Measurements from ENCODE around the gene PLXNC1.

DNA sequence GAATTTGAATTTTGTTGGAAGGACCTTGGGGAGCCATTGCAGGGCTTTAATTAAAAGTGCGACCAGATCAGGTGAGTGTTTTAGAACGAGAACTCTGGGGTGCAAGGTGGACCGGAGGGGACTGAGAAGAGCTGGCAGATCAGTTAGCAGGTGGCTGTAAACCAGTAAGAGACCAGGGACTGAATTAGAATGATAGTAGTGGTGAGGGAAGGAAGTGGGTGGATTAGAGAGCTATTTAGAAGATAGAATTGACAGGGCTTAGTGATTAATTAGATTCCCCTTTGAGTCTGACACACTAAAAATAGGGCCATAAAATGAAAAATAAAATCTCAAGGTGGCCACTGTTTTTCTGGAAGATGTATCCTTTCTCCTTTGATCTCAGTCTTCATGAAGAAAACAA, 44.8 kb downstream of the PLXNC1 start:
- TF ChIP-seq, protein P1, sequence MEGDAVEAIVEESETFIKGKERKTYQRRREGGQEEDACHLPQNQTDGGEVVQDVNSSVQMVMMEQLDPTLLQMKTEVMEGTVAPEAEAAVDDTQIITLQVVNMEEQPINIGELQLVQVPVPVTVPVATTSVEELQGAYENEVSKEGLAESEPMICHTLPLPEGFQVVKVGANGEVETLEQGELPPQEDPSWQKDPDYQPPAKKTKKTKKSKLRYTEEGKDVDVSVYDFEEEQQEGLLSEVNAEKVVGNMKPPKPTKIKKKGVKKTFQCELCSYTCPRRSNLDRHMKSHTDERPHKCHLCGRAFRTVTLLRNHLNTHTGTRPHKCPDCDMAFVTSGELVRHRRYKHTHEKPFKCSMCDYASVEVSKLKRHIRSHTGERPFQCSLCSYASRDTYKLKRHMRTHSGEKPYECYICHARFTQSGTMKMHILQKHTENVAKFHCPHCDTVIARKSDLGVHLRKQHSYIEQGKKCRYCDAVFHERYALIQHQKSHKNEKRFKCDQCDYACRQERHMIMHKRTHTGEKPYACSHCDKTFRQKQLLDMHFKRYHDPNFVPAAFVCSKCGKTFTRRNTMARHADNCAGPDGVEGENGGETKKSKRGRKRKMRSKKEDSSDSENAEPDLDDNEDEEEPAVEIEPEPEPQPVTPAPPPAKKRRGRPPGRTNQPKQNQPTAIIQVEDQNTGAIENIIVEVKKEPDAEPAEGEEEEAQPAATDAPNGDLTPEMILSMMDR (IDR thresholded peaks at IDR 0.05): no peak
- TF ChIP-seq EP300 (IDR thresholded peaks at IDR 0.05): no peak
